Astrocyte of the spinal cord (primary cell): ENCODE data around the gene GGNBP2.
A peak's percentile ranks its signal among the peaks of the same experiment; 100 is the strongest.

Source experiments
- DNase-seq: peaks from one replicate; pipeline ENCODE4 v3.0.0; 2011; ENCODE audit warnings: low read depth, low spot score
- H3K4me3 ChIP-seq: 2 replicates; pipeline ENCODE4 v1.5.1; 2011; ENCODE audit warnings: low read depth, mild to moderate bottlenecking, low read length, moderate library complexity
- in situ Hi-C: cut with HindIII; loops from 2 replicates; pipeline ENCODE4 v1.10.0; 2017; ENCODE audit warnings: low sequenced_read_pairs
- TF ChIP-seq, protein P1 (sequence below): IDR thresholded peaks from 2 replicates; pipeline ENCODE4 v1.5.1; 2012; ENCODE audit warnings: low read depth, mild to moderate bottlenecking, low read length, inconsistent platforms

GGNBP2 gene

DNA sequence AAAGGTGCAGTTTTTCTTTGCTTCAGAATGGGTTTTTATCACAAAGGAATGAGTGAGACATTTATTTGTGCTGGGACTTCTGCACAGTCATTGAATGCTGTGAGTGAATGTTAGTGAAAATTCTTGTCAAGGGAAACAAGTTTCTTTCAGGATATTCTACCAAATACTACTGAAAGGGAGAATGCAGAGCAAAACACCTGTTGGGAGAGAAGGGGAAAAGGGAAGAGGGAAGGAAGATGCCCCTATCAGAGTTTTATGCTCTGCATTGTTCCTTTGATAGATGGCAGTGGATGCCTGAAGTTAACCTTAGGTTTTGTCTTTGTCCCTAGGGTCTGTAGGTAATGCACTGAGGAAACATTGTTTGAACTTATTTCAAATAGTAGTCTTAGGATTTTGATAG lies 3.1 kb downstream of the GGNBP2 start:
- peak overlapping the region; percentile 96 for H3K4me3 ChIP-seq
- no peak for DNase-seq
- in situ Hi-C loops = no loop called here
- TF ChIP-seq, protein P1, sequence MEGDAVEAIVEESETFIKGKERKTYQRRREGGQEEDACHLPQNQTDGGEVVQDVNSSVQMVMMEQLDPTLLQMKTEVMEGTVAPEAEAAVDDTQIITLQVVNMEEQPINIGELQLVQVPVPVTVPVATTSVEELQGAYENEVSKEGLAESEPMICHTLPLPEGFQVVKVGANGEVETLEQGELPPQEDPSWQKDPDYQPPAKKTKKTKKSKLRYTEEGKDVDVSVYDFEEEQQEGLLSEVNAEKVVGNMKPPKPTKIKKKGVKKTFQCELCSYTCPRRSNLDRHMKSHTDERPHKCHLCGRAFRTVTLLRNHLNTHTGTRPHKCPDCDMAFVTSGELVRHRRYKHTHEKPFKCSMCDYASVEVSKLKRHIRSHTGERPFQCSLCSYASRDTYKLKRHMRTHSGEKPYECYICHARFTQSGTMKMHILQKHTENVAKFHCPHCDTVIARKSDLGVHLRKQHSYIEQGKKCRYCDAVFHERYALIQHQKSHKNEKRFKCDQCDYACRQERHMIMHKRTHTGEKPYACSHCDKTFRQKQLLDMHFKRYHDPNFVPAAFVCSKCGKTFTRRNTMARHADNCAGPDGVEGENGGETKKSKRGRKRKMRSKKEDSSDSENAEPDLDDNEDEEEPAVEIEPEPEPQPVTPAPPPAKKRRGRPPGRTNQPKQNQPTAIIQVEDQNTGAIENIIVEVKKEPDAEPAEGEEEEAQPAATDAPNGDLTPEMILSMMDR = no peak

DNA sequence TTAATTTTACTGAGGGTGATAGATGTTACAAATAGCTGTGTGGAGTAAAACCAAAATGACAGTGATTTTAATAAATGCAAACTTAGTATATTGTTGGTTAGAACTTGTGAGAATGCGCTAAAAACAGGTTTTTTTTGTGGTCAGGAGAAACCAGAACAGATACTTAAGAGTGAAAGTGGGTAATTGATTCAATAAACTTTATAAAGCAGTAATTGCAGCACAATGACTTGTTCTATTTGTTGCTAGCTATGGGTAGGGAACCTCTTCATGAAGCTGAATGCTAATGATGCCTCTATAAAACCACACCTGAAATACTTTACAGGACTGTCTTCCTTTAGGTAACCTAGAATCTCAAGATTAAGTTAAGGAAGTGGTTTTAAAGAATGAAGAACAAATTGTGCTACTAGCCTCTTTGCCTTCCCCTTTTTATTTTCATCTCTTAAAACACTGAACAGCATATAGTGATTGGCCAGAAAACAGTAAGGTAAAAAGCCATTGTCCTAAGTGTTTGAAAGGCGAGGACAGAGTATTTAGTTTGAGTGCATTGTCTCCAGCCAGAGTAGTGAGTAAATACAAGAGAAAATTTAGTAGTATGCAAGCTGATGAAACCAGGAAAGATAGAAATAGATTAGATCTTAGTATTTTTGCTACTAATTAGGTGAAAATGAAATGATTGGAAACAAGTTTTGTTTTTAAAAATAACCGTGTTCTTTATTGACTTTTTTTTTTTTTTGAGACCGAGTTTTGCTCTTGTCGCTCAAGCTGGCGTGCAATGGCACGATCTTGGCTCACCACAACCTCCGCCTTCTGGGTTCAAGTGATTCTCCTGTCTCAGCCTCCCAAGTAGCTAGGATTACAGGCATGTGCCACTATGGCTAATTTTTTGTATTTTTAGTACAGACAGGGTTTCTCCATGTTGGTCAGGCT lies 6.0 kb downstream of the GGNBP2 start:
- in situ Hi-C loops = no loop called here
- H3K4me3 ChIP-seq = no peak overlapping the region
- DNase-seq = no peak
- TF ChIP-seq, protein P1 = no peak

DNA sequence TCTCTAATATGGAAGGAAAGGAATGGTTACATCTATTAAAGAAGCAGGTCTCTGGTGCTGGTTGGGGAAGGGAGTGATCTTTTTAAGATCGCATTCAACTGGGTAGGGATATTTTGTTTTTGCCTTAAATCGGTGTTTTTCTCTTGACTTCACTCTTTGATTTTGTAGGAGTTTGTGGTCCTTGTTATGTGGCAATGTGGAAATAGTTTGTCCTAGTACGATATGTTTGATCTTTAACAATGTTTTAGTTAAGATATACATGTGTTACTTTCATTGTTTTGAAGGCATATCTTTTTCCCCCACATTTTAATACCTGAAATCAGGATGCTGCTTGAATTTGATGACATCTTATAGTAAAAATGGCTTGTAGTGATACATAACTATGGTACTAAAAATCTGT lies 8.7 kb downstream of the GGNBP2 start:
- TF ChIP-seq, protein P1 = no peak
- no peak for DNase-seq
- in situ Hi-C loops = no loop called here
- H3K4me3 ChIP-seq = no peak overlapping the region

DNA sequence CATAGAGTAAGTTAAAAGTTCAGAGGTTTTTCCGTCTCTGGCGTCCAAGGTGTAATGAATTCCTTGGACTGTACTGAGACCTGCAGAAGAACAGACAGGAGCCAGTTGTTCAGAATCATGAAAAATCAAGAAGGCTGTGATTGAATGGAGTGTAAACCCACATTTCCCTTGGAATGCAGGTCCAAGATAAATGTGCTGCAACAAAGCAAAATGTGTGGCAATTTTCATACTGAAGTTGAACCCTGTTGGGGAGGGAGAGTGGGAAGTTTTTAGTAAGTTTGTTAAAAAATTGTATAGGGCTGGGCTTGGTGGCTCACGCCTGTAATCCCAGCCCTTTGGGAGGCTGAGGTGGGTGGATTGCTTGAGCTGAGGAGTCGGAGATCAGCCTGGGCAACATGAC lies 21.4 kb downstream of the GGNBP2 start:
- in situ Hi-C loops = no loop called here
- TF ChIP-seq, protein P1 = no peak
- no peak for DNase-seq
- no peak overlapping the region for H3K4me3 ChIP-seq

DNA sequence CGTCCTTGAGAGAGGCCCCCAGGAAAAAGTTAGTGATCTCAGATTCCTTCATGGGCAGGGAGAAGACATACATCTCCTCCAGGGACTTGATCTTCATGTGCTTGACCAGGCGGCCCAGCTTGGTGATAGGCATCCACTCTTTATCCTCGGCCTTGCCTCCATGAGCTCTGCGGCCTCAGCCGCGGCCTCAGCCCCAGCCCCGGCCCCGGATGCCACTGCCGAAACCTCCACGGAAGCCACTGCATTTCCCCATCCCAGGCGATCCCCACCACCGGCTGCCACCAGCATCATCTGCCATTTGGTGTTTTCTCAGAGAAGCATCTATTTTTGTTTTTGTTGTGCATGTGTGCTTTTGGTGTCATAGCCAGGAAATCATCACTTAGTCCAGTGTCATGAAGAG lies 30.3 kb downstream of the GGNBP2 start:
- DNase-seq = no peak
- H3K4me3 ChIP-seq = no peak overlapping the region
- in situ Hi-C loops = no loop called here
- TF ChIP-seq, protein P1 = no peak

DNA sequence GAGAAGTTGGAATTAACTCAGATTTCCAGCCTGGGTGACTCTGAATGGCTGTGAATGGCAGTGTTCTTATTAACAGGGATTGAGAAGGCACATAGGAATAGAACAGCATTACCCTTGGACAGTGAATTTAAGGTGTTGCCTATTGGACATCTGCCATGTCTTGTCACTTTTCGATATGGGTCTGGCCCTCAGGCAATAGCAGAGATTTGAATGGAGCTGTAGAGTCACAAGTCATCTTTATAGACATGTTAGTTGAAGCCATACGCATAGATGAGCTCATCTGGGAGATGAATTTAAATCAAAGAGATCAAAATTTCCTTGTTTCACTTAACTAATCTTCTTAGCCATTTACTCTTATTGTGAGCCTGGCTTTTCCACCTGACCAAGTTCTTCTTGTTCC lies 32.1 kb downstream of the GGNBP2 start:
- no peak for DNase-seq
- in situ Hi-C loops = no loop called here
- H3K4me3 ChIP-seq = no peak overlapping the region
- TF ChIP-seq, protein P1 = no peak
